Mammary epithelial cell (primary cell): Measurements from ENCODE around the gene KRT82.

Experiments used
- CTCF ChIP-seq, 2 donors: IDR thresholded peaks in 1 of 2; conservative IDR thresholded peaks in 1 of 2; 2 replicates each; pipeline ENCODE4 v1.5.1; 2011 to 2012; ENCODE audit warnings: inconsistent platforms in 2 of 2, low read length in 2 of 2, mild to moderate bottlenecking in 2 of 2, control low read depth in 1 of 2, low read depth in 1 of 2; ENCODE audit not compliant: insufficient read depth in 1 of 2; ENCODE audit errors: extremely low read depth in 1 of 2
- EZH2 ChIP-seq: IDR thresholded peaks from 2 replicates; pipeline ENCODE4 v1.6.1; 2012; ENCODE audit warnings: low read length, inconsistent platforms, borderline replicate concordance

GRCh38 chr12:52356031-52356761 is 49.9 kb downstream of the KRT82 start:
- TF ChIP-seq CTCF (conservative IDR thresholded peaks at IDR 0.05 in 1 of 2, IDR thresholded peaks at IDR 0.05 in 1 of 2; ENCODE audit: extremely low read depth in 1 of 2, insufficient read depth in 1 of 2, low read depth in 1 of 2, low read length in 2 of 2) (no peak), EZH2 (no peak)
